Measurements from ENCODE around the gene EN1.

GRCh38 chr2:118881490-118882129 is 34.2 kb upstream of the EN1 start:
- no peak for TF ChIP-seq EZH2 (IDR thresholded peaks at IDR 0.05; ENCODE audit: low read length)
- TF ChIP-seq CTCF (optimal IDR thresholded peaks at IDR 0.05 in 1 of 3, IDR thresholded peaks at IDR 0.05 in 1 of 3, conservative IDR thresholded peaks at IDR 0.05 in 1 of 3; ENCODE audit: extremely low read depth in 1 of 3, insufficient read depth in 2 of 3, low read length in 3 of 3) = peak; percentile 77 to 92 (median 86)

Data from keratinocyte (primary cell).